HL-60/S4 treated with retinoic acid at 250 ng/mL for 4 days and 3 days (cell line): ENCODE data around the gene SLC39A11.
"Not testable (repeated sequence)": the region's sequence is repeated elsewhere in the genome, so short reads cannot be mapped to it uniquely, and the experiment has no call there.

Experiments
- in situ Hi-C: fragments of 300-500 bp; cut with MboI; formaldehyde crosslinking; loops from 2 replicates; pipeline ENCODE4 v1.7.0; 2022; ENCODE audit warnings: low sequenced_read_pairs

SLC39A11 gene

GRCh38 chr17:72766761-72767356 lies 325.6 kb downstream of the SLC39A11 start:
- in situ Hi-C loops, result no loop called here

DNA sequence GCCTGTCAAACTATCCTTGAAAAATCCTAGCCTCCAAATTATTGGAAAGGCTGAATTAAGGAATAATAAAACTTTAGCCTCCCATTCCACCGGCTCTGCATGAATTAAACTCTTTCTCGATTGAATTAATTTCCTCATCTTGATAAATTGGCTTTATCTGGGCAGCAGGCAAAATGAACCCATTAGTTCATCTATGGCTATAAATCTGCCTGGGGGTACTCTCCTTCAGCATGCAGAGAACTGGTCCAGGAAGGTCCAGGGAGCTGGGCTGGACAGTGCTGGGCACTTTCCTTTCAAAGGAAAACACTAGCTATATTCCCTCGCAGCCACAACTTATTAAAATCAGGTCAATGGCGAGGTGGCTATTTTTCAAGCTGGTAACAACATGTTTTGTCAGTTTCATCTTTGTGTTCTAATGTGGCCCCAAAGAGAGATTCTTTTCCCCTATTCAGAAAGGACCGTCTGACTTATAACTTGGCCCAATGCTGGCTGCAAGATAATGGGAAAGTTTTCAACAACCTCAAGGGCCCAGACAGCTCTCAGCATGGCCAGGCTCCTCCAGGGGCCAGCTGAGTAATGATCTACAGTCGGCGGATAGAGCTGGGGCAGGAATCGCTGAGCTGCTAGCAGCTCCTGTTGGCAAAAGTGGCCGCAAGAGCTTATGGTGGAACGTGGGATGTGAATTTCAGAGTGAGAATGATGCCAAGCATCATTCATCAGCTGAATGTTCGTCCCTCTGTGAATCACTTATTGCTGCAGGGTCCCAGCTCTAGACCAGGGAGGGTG lies 326.9 kb downstream of the SLC39A11 start:
- in situ Hi-C loops, result no loop called here

DNA sequence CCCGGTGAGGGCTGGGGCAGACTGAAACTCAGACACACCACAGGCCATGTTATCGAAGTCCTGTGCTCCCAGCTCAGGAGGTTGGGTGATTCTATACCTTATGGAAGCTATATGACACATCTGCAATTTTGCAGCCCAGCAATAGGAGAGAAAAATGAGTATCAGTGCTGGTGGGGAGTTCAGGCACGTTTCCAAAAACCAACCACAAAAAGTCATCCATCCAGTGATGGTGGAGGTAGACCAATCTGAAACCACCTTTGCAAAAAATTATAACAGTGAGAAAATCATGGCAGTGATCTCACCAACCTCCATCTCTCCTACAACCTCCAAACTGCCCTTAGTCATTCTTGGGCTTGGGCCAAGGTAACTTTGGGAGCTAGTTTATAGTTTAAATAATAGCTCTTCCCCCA lies 327.9 kb downstream of the SLC39A11 start:
- in situ Hi-C loops, result no loop called here

- in situ Hi-C loops, result no loop called here
Measured at GRCh38 chr17:72763981-72764380, 328.5 kb downstream of the SLC39A11 start.

- in situ Hi-C loops, result not testable (repeated sequence)
Measured at GRCh38 chr17:72761893-72762575, 330.5 kb downstream of the SLC39A11 start.

DNA sequence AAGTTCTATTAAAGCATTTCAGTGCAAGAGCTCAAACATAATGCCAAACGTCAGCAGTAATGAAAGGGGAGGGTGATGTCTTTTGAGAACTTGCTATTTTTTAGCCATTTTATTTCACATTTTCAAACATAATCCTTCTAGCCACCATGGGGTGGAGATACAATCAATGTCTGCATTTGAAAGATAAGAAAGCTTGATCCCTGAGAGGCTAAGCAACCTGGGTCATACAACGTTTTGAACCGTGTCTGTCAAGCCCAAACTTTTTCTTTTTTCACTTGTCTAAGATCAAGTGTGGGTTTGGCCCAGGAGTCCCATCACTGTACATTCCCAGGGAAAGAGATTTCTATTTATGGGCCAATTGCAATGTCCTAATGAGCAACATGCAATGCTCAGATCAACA lies 331.1 kb downstream of the SLC39A11 start:
- in situ Hi-C loops, result no loop called here

DNA sequence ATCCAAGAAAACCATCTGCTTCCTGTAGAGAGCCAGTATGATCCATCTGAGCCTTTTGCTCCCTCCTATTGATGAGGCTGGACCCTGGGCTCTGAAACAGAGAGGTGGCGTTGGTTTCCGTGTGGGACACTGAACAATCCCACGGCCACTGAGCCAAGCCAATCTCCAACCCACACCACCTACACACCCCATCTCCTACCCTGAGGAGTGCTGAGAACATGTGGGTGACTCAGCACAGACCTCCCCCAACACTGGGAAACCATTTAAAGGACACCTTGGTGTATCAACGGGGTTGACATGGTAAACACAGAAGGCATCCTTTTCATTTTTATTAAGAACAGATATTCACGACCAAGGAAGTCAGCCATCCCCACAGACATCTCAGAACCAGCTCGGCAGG lies 332.1 kb downstream of the SLC39A11 start:
- in situ Hi-C loops, result no loop called here

- in situ Hi-C loops, result no loop called here
Measured at GRCh38 chr17:72759301-72759700, 333.2 kb downstream of the SLC39A11 start.

- in situ Hi-C loops, result no loop called here
Measured at GRCh38 chr17:72756256-72756655, 336.2 kb downstream of the SLC39A11 start.

- in situ Hi-C loops, result no loop called here
Measured at GRCh38 chr17:72754513-72754912, 338.0 kb downstream of the SLC39A11 start.

- in situ Hi-C loops, result no loop called here
Measured at GRCh38 chr17:72751746-72752145, 340.7 kb downstream of the SLC39A11 start.

GRCh38 chr17:72749119-72749572 lies 343.3 kb downstream of the SLC39A11 start:
- in situ Hi-C loops, result loop anchor here (25.0 kb wide), 1 partner anchor 613 kb away; no protein-coding TSS in a partner anchor

GRCh38 chr17:72747501-72747900 lies 345.0 kb downstream of the SLC39A11 start:
- in situ Hi-C loops, result loop anchor here (25.0 kb wide), 1 partner anchor 615 kb away; no protein-coding TSS in a partner anchor

DNA sequence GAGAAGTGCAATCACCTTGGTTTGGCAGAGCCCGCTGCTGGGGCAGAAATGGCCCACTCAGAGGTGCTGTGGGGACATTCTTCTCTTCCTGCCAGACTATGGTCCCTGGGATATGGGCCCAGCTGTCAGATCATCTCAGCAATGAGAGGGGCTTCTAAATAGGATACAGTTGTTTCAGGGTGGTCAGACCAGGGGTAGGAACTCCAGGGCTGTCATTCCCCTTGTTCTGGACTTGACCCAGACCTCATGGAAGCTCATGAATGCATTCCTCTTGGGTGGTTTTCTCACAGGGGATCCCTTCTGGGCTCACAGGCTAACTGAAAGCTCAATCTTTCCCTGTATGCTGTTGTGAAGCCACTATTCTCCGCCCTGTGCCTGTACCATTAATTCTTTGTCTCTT lies 347.2 kb downstream of the SLC39A11 start:
- in situ Hi-C loops, result loop anchor here (25.0 kb wide), 1 partner anchor 617 kb away; no protein-coding TSS in a partner anchor

DNA sequence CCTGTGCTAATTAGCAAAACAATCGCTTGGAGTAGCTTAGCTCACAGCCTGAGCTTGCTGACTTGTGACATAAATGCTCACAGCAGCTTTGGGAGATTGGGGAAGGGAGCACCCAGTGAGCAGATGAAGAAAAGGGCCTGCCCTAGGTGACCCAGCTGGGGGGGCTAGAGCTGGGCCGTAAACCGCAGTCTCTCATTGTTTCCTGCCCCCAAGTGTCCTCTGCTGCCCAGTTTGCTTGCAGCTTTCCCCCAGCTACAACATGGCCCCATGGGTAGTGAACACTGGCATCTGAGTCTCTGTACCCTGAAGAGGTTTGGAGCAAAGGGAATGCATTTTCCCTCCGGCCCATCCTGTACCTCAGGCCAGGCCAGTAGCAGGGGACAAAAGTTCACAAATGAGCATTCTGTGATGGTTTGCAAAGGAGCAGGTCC lies 349.4 kb downstream of the SLC39A11 start:
- in situ Hi-C loops, result loop anchor here (25.0 kb wide), 1 partner anchor 619 kb away; no protein-coding TSS in a partner anchor

DNA sequence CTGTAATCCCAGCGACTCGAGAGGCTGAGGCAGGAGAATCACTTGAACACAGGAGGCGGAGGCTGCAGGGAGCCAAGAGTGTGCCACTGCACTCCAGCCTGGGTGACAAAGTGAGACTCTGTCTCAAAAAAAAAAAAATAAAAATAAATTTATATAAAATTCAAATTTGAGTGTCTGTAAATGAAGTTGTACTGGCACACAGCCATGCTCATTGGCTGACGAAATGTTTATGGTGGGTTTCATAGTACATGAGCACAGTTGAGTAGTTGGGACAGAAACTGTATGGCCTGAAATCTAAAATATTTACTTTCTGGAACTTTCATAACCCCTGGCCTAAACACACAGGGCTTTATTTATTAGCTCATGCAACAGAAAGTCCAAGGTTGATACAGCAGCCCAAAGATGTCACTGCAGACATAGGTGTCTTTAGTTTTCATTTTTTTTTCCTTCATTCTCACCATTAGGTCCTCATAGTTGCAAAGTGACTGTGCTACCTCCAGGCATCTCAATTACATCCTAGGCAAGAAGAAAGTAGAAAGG lies 355.3 kb downstream of the SLC39A11 start:
- in situ Hi-C loops, result loop anchor here (25.0 kb wide), 1 partner anchor 625 kb away; no protein-coding TSS in a partner anchor

DNA sequence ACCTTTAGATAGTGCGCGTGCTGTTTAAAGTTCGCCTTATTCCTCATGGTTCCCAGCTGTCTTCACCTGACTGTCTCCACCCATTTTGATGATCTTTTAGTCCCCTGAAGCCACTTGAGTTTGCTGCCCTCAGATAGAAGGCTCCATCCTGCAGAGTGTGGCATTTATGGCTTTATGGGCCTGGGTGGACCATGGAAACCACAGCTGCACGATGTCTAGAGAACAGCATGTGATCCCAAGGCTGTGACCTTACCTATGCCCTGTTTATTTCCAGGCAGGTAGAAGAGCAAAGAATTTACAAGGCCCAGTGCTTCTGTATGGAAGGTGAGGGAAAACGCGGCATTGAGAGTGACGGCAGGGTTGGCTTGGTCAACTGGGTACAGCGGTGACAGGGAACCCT lies 356.9 kb downstream of the SLC39A11 start:
- in situ Hi-C loops, result loop anchor here (25.0 kb wide), 1 partner anchor 627 kb away; no protein-coding TSS in a partner anchor

DNA sequence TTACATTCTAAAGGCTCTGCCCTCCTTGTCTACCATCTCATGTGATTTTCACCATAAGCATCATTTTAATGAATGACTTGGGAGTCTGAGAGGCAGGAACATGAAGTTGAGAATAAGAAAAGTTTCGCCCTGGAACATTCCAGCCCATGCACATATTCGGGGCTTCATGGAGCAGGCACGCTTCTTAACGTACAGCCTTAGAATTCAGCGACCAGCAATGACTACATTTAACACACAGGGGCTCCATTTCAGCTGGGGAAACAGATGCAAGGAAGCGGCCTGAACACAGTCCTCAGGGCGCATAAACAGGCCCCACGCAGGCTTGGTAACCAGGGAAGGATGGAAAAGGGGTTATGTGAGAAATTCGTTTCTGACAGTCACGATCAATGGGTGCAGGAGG lies 357.4 kb downstream of the SLC39A11 start:
- in situ Hi-C loops, result loop anchor here (25.0 kb wide), 1 partner anchor 627 kb away; no protein-coding TSS in a partner anchor

- in situ Hi-C loops, result loop anchor here (25.0 kb wide), 1 partner anchor 628 kb away; no protein-coding TSS in a partner anchor
Measured at GRCh38 chr17:72734613-72735012, 357.9 kb downstream of the SLC39A11 start.

DNA sequence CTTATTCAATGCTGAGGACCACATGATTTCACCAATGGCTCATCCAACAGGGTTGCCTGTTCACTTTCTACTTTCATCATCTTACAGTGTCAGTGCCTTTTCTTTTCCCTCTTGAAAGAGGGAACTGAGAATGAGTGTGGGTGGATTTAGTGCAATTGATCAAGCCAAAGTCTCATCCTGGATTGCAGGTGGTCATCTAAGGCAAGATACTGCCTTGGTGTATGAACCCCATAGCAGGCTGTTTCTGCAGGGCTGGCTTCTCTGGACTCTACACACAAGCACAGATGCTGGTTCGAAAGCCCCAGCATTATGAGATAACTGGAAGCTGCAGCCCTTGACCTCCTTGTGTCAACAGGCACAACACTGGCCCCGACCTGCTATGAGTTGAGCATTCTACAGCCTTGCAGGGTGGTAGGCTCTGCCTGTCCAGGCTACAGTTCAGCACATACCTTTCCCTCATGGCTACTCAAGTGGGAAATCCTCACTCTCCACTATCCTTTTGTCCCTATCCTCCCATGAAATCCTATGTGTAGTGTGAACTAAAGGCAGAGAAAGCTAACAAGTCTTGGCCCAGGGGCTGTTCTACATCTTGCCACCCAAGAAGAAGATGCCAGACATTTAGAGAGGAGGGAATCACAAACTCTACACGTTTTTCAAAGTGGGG lies 358.7 kb downstream of the SLC39A11 start:
- in situ Hi-C loops, result loop anchor here (25.0 kb wide), 1 partner anchor 629 kb away; no protein-coding TSS in a partner anchor
